Ovary (tissue), 9 donors: ENCODE results near the gene SNCAIP. TPM values are rescaled to one million over a fixed set of nuclear protein-coding genes. Genes with fewer than 3 reads are reported as not detected.

Experiments used
- DNase-seq, 5 donors: peaks; one replicate each; pipeline ENCODE4 v3.0.0-alpha.2; 2019 to 2020
- H3K27ac ChIP-seq, 2 donors: fragments of 200-600 bp; one replicate each; pipeline versions ENCODE4 v1.5.1 to v1.8.0; 2019 to 2022
- H3K27me3 ChIP-seq: fragments of 200-600 bp; one replicate; pipeline ENCODE4 v1.8.0; 2022
- H3K36me3 ChIP-seq: fragments of 200-600 bp; sonication (generic); one replicate; pipeline ENCODE4 v1.5.1; 2019
- H3K4me1 ChIP-seq: one replicate; pipeline ENCODE4 v1.8.1; 2013; ENCODE audit warnings: mild to moderate bottlenecking, moderate library complexity; ENCODE audit not compliant: insufficient read depth
- H3K4me3 ChIP-seq: fragments of 200-600 bp; sonication (generic); one replicate; pipeline ENCODE4 v1.5.1; 2017
- H3K9me3 ChIP-seq, 2 donors: fragments of 200-600 bp in 1 of 2; sonication (generic) in 1 of 2; one replicate each; pipeline versions ENCODE4 v1.5.1 to v1.8.1; 2013 to 2019; ENCODE audit warnings: mild to moderate bottlenecking in 1 of 2, moderate library complexity in 1 of 2
- EP300 ChIP-seq: sonication (generic); formaldehyde crosslinking; IDR thresholded peaks from one replicate; pipeline ENCODE4 v1.6.1; 2017; ENCODE audit warnings: antibody characterized with exemption
- POLR2A ChIP-seq: fragments of 450-650 bp; IDR thresholded peaks from one replicate; pipeline ENCODE4 v1.6.1; 2017; ENCODE audit warnings: antibody characterized with exemption, mild to moderate bottlenecking, moderate library complexity
- WGBS, 3 donors: extraction: QIAGEN DNeasy Blood & Tissue Kit in 1 of 3; methylation state at CpG; one replicate each; pipeline versions ENCODE4 v1.1.5 to v1.1.7; 2013 to 2017; 5-methylcytosine and 5-hydroxymethylcytosine counted together
- intact Hi-C, 4 donors: fragments of 100-400 bp; cut with DNase I; formaldehyde crosslinking; loops; one replicate each; pipeline versions ENCODE4 v1.11.0 to v1.15.1; 2022 to 2023
- polyA plus RNA-seq, 2 donors: library from polyadenylated mRNA; stranded (reverse); fragments of 200-250 nt in 1 of 2; fragments of 350-450 nt in 1 of 2; fragmentation: Illumina TruSeq in 1 of 2; extraction: RNeasy Lipid Tissue Mini Kit (QIAGEN cat#74804) in 1 of 2; gene quantifications; one replicate each; pipeline ENCODE4 v1.2.3, GENCODE V29; 2013 to 2014
- total RNA-seq, 7 donors: library from RNA; depleted of rRNA in 2 of 7; stranded (reverse); fragments of >200 nt in 2 of 7; fragmentation: NEBNext Ultra II Directional in 3 of 7; extraction: Animal tissue kit (Norgen Biotek cat#: 25700) in 3 of 7; gene quantifications; one replicate each; pipeline versions ENCODE4 v1.1.0 to v1.2.4, GENCODE V29; 2016 to 2023
- TF ChIP-seq, protein P1 (sequence below), 3 donors: fragments of 450-650 bp in 2 of 3; fragments of 200-600 bp in 1 of 3; IDR thresholded peaks; one replicate each; pipeline versions ENCODE4 v1.5.1 to v1.8.0; 2016 to 2022; ENCODE audit warnings: antibody characterized with exemption in 3 of 3, mild to moderate bottlenecking in 1 of 3
- donor health status: DM: no; HTN: no; CAD: no; lungs with moderate emphysema.
- donor health status: DM: no; HTN: no; CAD: no.
- donor health status: Bipolar disorder and iron deficiency.
- donor health status: DM: yes; HTN: yes; CAD: no.
- donor health status: DM: no; HTN: no; CAD: no.
- donor health status: DM: yes; HTN: yes; CAD: no.

SNCAIP gene
- total and polyA plus RNA-seq, 9 donors, result 20.4 to 92.5 (median 46.9) TPM

- no peak for DNase-seq
- Histone ChIP-seq H3K4me3 (no peak overlapping the region), H3K27ac (no peak overlapping the region), H3K27me3 (no peaks in the 10 kb centered on the region), H3K4me1 (peaks cover 2% of the 10 kb centered on the region), H3K36me3 (no peaks in the 10 kb centered on the region), H3K9me3 (no peaks in the 10 kb centered on the region)
- 64 to 66% (median 64%) methylated on average over 2 of the region's 2 CpGs for WGBS, 3 donors
- intact Hi-C loops, result no loop called here
- TF ChIP-seq EP300 (no peak), POLR2A (no peak)
- TF ChIP-seq, protein P1, sequence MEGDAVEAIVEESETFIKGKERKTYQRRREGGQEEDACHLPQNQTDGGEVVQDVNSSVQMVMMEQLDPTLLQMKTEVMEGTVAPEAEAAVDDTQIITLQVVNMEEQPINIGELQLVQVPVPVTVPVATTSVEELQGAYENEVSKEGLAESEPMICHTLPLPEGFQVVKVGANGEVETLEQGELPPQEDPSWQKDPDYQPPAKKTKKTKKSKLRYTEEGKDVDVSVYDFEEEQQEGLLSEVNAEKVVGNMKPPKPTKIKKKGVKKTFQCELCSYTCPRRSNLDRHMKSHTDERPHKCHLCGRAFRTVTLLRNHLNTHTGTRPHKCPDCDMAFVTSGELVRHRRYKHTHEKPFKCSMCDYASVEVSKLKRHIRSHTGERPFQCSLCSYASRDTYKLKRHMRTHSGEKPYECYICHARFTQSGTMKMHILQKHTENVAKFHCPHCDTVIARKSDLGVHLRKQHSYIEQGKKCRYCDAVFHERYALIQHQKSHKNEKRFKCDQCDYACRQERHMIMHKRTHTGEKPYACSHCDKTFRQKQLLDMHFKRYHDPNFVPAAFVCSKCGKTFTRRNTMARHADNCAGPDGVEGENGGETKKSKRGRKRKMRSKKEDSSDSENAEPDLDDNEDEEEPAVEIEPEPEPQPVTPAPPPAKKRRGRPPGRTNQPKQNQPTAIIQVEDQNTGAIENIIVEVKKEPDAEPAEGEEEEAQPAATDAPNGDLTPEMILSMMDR (IDR thresholded peaks at IDR 0.05), result no peak
Measured at GRCh38 chr5:122327110-122327509, 15.1 kb downstream of the SNCAIP start.

GRCh38 chr5:122330881-122331280 is 18.8 kb downstream of the SNCAIP start:
- TF ChIP-seq, protein P1 (IDR thresholded peaks at IDR 0.05), result no peak
- no peak for TF ChIP-seq POLR2A
- TF ChIP-seq EP300, result no peak
- no peaks in the 10 kb centered on the region for H3K36me3 ChIP-seq
- no peak overlapping the region for H3K27ac ChIP-seq
- no peak overlapping the region for H3K4me3 ChIP-seq
- H3K9me3 ChIP-seq, result no peaks in the 10 kb centered on the region
- DNase-seq, result no peak
- intact Hi-C loops, result no loop called here
- peaks cover 2% of the 10 kb centered on the region for H3K4me1 ChIP-seq
- WGBS, 3 donors, result 97 to 98% (median 98%) methylated on average over 6 of the region's 6 CpGs
- H3K27me3 ChIP-seq, result no peaks in the 10 kb centered on the region

- H3K36me3 ChIP-seq, result no peaks in the 10 kb centered on the region
- H3K27ac ChIP-seq, result no peak overlapping the region
- TF ChIP-seq POLR2A (no peak), EP300 (no peak)
- TF ChIP-seq, protein P1 (IDR thresholded peaks at IDR 0.05), result no peak
- H3K9me3 ChIP-seq, result no peaks in the 10 kb centered on the region
- H3K4me1 ChIP-seq, result peaks cover 2% of the 10 kb centered on the region
- no peak overlapping the region for H3K4me3 ChIP-seq
- DNase-seq, result no peak
- WGBS, 3 donors, result 88 to 92% (median 90%) methylated on average over 5 of the region's 5 CpGs
- intact Hi-C loops, result no loop called here
- H3K27me3 ChIP-seq, result no peaks in the 10 kb centered on the region
Measured at GRCh38 chr5:122332599-122333555, 20.8 kb downstream of the SNCAIP start.

GRCh38 chr5:122333564-122333963 is 21.5 kb downstream of the SNCAIP start:
- TF ChIP-seq, protein P1 (IDR thresholded peaks at IDR 0.05), result no peak
- TF ChIP-seq POLR2A (no peak), EP300 (no peak)
- Histone ChIP-seq H3K4me3 (no peak overlapping the region), H3K9me3 (no peaks in the 10 kb centered on the region), H3K27me3 (no peaks in the 10 kb centered on the region), H3K4me1 (peaks cover 2% of the 10 kb centered on the region), H3K36me3 (no peaks in the 10 kb centered on the region), H3K27ac (no peak overlapping the region)
- 90 to 93% (median 91%) methylated on average over 4 of the region's 4 CpGs for WGBS, 3 donors
- no peak for DNase-seq
- intact Hi-C loops, result no loop called here
